ENCODE results near the gene UBALD1. TPM values are rescaled to one million over a fixed set of nuclear protein-coding genes. Genes with fewer than 3 reads are reported as not detected.

The UBALD1 gene
- total and polyA plus RNA-seq, 10 of the 15 experiments (the other 5 are each of a cell fraction or from before 2014, with no cell fraction given): 0.05 to 32.7 (median 5.1) TPM

DNA sequence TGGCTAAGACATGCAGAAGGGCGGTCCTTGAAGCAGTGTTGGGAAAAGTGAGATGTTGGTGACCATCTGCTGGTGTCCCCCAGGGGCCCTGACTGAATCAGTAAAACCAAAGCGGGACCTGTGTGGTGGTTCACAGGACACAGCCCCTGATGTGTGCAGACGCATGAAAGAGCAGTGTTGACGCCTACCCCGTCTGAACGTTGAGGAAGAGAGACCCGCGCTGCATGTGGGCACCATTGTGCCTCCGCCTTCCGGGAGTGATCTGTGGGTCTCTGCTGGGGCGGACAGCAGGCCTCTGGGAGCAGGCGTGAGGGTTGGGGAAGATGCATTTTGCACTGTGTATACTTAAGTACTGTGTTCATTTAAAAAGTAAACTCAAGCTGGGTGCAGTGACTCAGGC lies 41.5 kb upstream of the UBALD1 start (continued):
- TF ChIP-seq EGR1 (IDR thresholded peaks at IDR 0.05; ENCODE audit: borderline replicate concordance in 1 of 2, low read depth in 2 of 2, low read length in 2 of 2) (no peak), ZNF622 (IDR thresholded peaks at IDR 0.05) (no peak), TCF7 (IDR thresholded peaks at IDR 0.05; ENCODE audit: borderline replicate concordance) (no peak), HDGF (IDR thresholded peaks at IDR 0.05) (no peak), FOS (IDR thresholded peaks at IDR 0.05; ENCODE audit: borderline replicate concordance, extremely low read depth, insufficient read length) (no peak)

DNA sequence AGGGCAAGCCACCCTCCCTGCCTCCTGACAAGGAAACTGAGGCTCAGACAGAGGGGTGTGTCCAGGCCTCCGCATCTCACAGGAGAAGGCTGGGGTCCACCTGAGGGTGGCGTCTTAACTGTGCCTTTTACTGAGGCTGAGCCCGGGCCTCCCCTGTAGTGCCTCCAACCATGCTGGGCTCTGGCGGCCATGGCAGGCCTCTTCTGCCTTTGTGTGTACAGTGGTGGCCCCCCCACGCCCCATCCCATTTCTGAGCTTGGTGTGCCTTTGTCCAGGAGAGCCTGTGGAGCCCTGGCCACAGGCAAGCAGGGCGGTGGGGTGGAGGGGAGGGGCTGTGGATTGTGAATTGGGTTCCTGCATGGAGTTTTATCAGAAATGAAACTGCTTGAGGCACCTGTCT lies 41.1 kb upstream of the UBALD1 start:
- Histone ChIP-seq H3K27ac (ENCODE audit: control insufficient read depth, insufficient read depth) (no peak overlapping the region), H3K9me3 (replicated peaks; ENCODE audit: control insufficient read depth, insufficient read depth, low read length) (no peaks in the 10 kb centered on the region), H3K27me3 (replicated peaks in 1 of 2; ENCODE audit: control insufficient read depth in 2 of 2, insufficient read depth in 2 of 2, low read length in 1 of 2) (no peaks in the 10 kb centered on the region), H4K20me1 (ENCODE audit: control insufficient read depth, insufficient read depth) (no peaks in the 10 kb centered on the region), H3K4me3 (no peak overlapping the region), H3K9ac (ENCODE audit: control insufficient read depth, insufficient read depth, low read length) (no peak overlapping the region), H3K4me1 (ENCODE audit: control insufficient read depth, insufficient read depth, low read length) (no peaks in the 10 kb centered on the region; the same call in 1 of the 2 replicates), H3K4me2 (ENCODE audit: control insufficient read depth, insufficient read depth) (no peak overlapping the region), H3K79me2 (ENCODE audit: control insufficient read depth, insufficient read depth, low read length) (no peaks in the 10 kb centered on the region), H3K36me3 (ENCODE audit: control insufficient read depth in 2 of 2, insufficient read depth in 2 of 2, low read length in 1 of 2) (peaks cover 12 to 36% of the 10 kb centered on the region in 2 experiments; a peak in 3 of 4 replicates), H2AFZ (ENCODE audit: control insufficient read depth, low read depth, low read length) (no peak overlapping the region)
- intact Hi-C loops (cut with micrococcal nuclease; ENCODE audit: unreplicated experiment): no loop called here
- ChIA-PET CTCF (no interaction called here), POLR2A (no interaction called here), SMC1A (ENCODE audit: uncharacterized antibody, unreplicated experiment) (no interaction called here), RAD21 (ENCODE audit: unreplicated experiment) (no interaction called here)
- BruUV-seq (replicated peaks): no TSS peak
- ATAC-seq (no peak), DNase-seq (ENCODE audit: low read depth, low spot score) (no peak), FAIRE-seq (no peak)
- in situ Hi-C loops (cut with MboI): no loop called here
- whole genome bisulfite sequencing (ENCODE audit: insufficient coverage, insufficient replicate concordance, low lambda C conversion rate, missing lambda C conversion rate): 98% methylated on average over 6 of the region's 6 CpGs
- TF ChIP-seq YBX1 (IDR thresholded peaks at IDR 0.05) (no peak), ZBTB40 (IDR thresholded peaks at IDR 0.05; ENCODE audit: borderline replicate concordance) (no peak), CEBPZ (IDR thresholded peaks at IDR 0.05; ENCODE audit: low read depth, low read length) (no peak), KDM1A (IDR thresholded peaks at IDR 0.05; ENCODE audit: borderline replicate concordance) (no peak), TCF3 (IDR thresholded peaks at IDR 0.05; ENCODE audit: borderline replicate concordance, insufficient read depth, low read depth, low read length) (no peak), ESRRA (IDR thresholded peaks at IDR 0.05; ENCODE audit: low read length) (no peak), MLLT1 (IDR thresholded peaks at IDR 0.05) (no peak), ZNF274 (IDR thresholded peaks at IDR 0.05; ENCODE audit: insufficient read depth, insufficient read length) (no peak)
- TF ChIP-seq, protein P1, sequence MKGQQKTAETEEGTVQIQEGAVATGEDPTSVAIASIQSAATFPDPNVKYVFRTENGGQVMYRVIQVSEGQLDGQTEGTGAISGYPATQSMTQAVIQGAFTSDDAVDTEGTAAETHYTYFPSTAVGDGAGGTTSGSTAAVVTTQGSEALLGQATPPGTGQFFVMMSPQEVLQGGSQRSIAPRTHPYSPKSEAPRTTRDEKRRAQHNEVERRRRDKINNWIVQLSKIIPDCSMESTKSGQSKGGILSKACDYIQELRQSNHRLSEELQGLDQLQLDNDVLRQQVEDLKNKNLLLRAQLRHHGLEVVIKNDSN (IDR thresholded peaks at IDR 0.05; ENCODE audit: borderline replicate concordance, extremely low read length, insufficient read depth, low read depth, low read length): no peak

Measured in GM12878 (cell line).